H1 (cell line): ENCODE data around the gene ZBTB20. TPM values are rescaled to one million over a fixed set of nuclear protein-coding genes. Genes with fewer than 3 reads are reported as not detected.

ENCODE experiments used
- CTCF ChIA-PET: fragments of 300-600 bp; sonication (Branson Sonifier 250); formaldehyde crosslinking; loops from one replicate; lab custom pipeline; 2021; ENCODE audit not compliant: partially characterized antibody; lab: Charles Lee
- POLR2A ChIA-PET: fragments of 300-600 bp; sonication (Branson Sonifier 250); formaldehyde crosslinking; loops from one replicate; lab custom pipeline; 2021; ENCODE audit warnings: inconsistent platforms; ENCODE audit not compliant: partially characterized antibody; lab: Charles Lee
- DNase-seq, 2 experiments: peaks; one replicate each; pipeline versions ENCODE4 v3.0.0 to v3.0.0-alpha.2; 2010 to 2022; ENCODE audit warnings: low spot score in 2 of 2, low read depth in 1 of 2, mixed read lengths in 1 of 2
- FAIRE-seq: peaks from 2 replicates; lab custom pipeline; 2011; peaks lifted over from hg19 to GRCh38; lab: Jason Lieb, UNC
- H2AFZ ChIP-seq: 2 replicates; pipeline ENCODE4 v1.8.1; 2012; ENCODE audit warnings: low read length, inconsistent platforms
- H2AK5ac ChIP-seq: 2 replicates; pipeline ENCODE4 v1.6.1; 2013; ENCODE audit warnings: low read depth, low read length
- H2BK120ac ChIP-seq: replicated peaks from 2 replicates; pipeline ENCODE3; 2013; ENCODE audit warnings: low read depth, low read length, inconsistent platforms
- H2BK12ac ChIP-seq: 2 replicates; pipeline ENCODE4 v1.6.1; 2013; ENCODE audit warnings: low read depth, low read length
- H2BK15ac ChIP-seq: 2 replicates; pipeline ENCODE4 v1.6.1; 2013; ENCODE audit warnings: low read length
- H2BK20ac ChIP-seq: 2 replicates; pipeline ENCODE4 v1.6.1; 2013; ENCODE audit warnings: low read length
- H2BK5ac ChIP-seq: 2 replicates; pipeline ENCODE4 v1.6.1; 2013; ENCODE audit warnings: low read depth, low read length
- H3K14ac ChIP-seq: 2 replicates; pipeline ENCODE4 v1.6.1; 2013; ENCODE audit warnings: inconsistent platforms; ENCODE audit not compliant: insufficient read length
- H3K18ac ChIP-seq: 2 replicates; pipeline ENCODE4 v1.6.1; 2013; ENCODE audit warnings: low read length; ENCODE audit errors: extremely low read depth
- H3K23ac ChIP-seq: 2 replicates; pipeline ENCODE4 v1.6.1; 2013; ENCODE audit warnings: inconsistent platforms; ENCODE audit not compliant: insufficient read length
- H3K23me2 ChIP-seq: 2 replicates; pipeline ENCODE4 v1.6.1; 2013; ENCODE audit warnings: low read depth, low read length
- H3K27ac ChIP-seq: 2 replicates; pipeline ENCODE4 v1.6.1; 2011; ENCODE audit warnings: low read depth, low read length, inconsistent platforms
- H3K27me3 ChIP-seq, 4 experiments: replicated peaks in 1 of 4; 1 replicate in 1 of 4; 2 replicates in 3 of 4; pipeline versions ENCODE4 v1.6.1 to v1.8.1; 2011 to 2013; ENCODE audit warnings: low read length in 3 of 4, mild to moderate bottlenecking in 3 of 4, inconsistent platforms in 2 of 4, mixed read lengths in 2 of 4, moderate library complexity in 1 of 4; ENCODE audit not compliant: control insufficient read depth in 3 of 4, insufficient read depth in 3 of 4; ENCODE audit errors: extremely low read depth in 1 of 4
- H3K36me3 ChIP-seq, 4 experiments: 2 replicates each; pipeline versions ENCODE4 v1.6.1 to v1.8.1; 2011 to 2013; ENCODE audit warnings: mild to moderate bottlenecking in 4 of 4, low read length in 3 of 4, moderate library complexity in 2 of 4, control low read depth in 1 of 4, inconsistent platforms in 1 of 4; ENCODE audit not compliant: insufficient read depth in 4 of 4, control insufficient read depth in 2 of 4
- H3K4ac ChIP-seq: replicated peaks from 2 replicates; pipeline ENCODE3; 2013; ENCODE audit warnings: low read length, low read depth, mixed read lengths, inconsistent platforms; ENCODE audit not compliant: insufficient read length
- H3K4me1 ChIP-seq, 4 experiments: replicated peaks in 1 of 4; 1 replicate in 1 of 4; 2 replicates in 3 of 4; pipeline versions ENCODE4 v1.6.1 to v1.8.1; 2011 to 2013; ENCODE audit warnings: low read length in 3 of 4, inconsistent platforms in 2 of 4, mixed read lengths in 1 of 4; ENCODE audit not compliant: insufficient read depth in 4 of 4, control insufficient read depth in 3 of 4
- H3K4me2 ChIP-seq, 2 experiments: 2 replicates each; pipeline versions ENCODE4 v1.6.1 to v1.8.1; 2011 to 2013; ENCODE audit warnings: low read depth in 2 of 2, low read length in 2 of 2, control low read depth in 1 of 2, inconsistent platforms in 1 of 2, mild to moderate bottlenecking in 1 of 2; ENCODE audit not compliant: insufficient read depth in 1 of 2
- H3K4me3 ChIP-seq, 4 experiments: fragments of 200-600, 300-600 bp in 1 of 4; sonication (generic), shearing (Covaris generic), sonication (Bioruptor Twin) in 1 of 4; 2 replicates each; pipeline versions ENCODE4 v1.5.1 to v1.8.1; 2011 to 2016; ENCODE audit warnings: low read length in 4 of 4, low read depth in 3 of 4, control low read depth in 2 of 4, inconsistent platforms in 2 of 4, mild to moderate bottlenecking in 2 of 4, mixed read lengths in 1 of 4, moderate library complexity in 1 of 4; ENCODE audit not compliant: insufficient read depth in 2 of 4; ENCODE audit errors: extremely low read depth in 1 of 4
- H3K56ac ChIP-seq: replicated peaks from 2 replicates; pipeline ENCODE3; 2013; ENCODE audit warnings: low read depth, mild to moderate bottlenecking, mixed read lengths, low read length, inconsistent platforms; ENCODE audit not compliant: insufficient read length
- H3K79me1 ChIP-seq: 2 replicates; pipeline ENCODE4 v1.6.1; 2013; ENCODE audit warnings: low read depth, low read length, control low read depth
- H3K79me2 ChIP-seq, 2 experiments: 2 replicates each; pipeline versions ENCODE4 v1.6.1 to v1.8.1; 2012 to 2013; ENCODE audit warnings: low read length in 2 of 2, mild to moderate bottlenecking in 2 of 2, inconsistent platforms in 1 of 2; ENCODE audit not compliant: insufficient read depth in 2 of 2, control insufficient read depth in 1 of 2
- H3K9ac ChIP-seq, 4 experiments: replicated peaks in 1 of 4; 1 replicate in 1 of 4; 2 replicates in 3 of 4; pipeline versions ENCODE4 v1.6.1 to v1.8.1; 2011 to 2013; ENCODE audit warnings: low read depth in 3 of 4, low read length in 3 of 4, control low read depth in 2 of 4, mild to moderate bottlenecking in 2 of 4, moderate library complexity in 2 of 4, inconsistent platforms in 1 of 4; ENCODE audit errors: extremely low read depth in 1 of 4
- H3K9me3 ChIP-seq, 2 experiments: 2 replicates each; pipeline versions ENCODE4 v1.6.1 to v1.8.1; 2012 to 2013; ENCODE audit warnings: mild to moderate bottlenecking in 2 of 2, moderate library complexity in 2 of 2, control low read depth in 1 of 2, inconsistent platforms in 1 of 2, low read depth in 1 of 2, low read length in 1 of 2, mixed read lengths in 1 of 2; ENCODE audit not compliant: insufficient read depth in 2 of 2
- H4K20me1 ChIP-seq, 2 experiments: replicated peaks in 1 of 2; 2 replicates each; pipeline versions ENCODE3 to v1.8.1; 2011 to 2013; ENCODE audit warnings: inconsistent platforms in 2 of 2, low read length in 2 of 2, mild to moderate bottlenecking in 1 of 2; ENCODE audit not compliant: insufficient read depth in 2 of 2, control insufficient read depth in 1 of 2
- H4K5ac ChIP-seq: 2 replicates; pipeline ENCODE4 v1.6.1; 2013; ENCODE audit warnings: low read length, low read depth, mixed read lengths, inconsistent platforms; ENCODE audit not compliant: insufficient read length
- H4K8ac ChIP-seq: 2 replicates; pipeline ENCODE4 v1.8.0; 2013; ENCODE audit warnings: mild to moderate bottlenecking, moderate library complexity, low read length, inconsistent platforms; ENCODE audit not compliant: insufficient read depth; ENCODE audit errors: extremely low read depth
- H4K91ac ChIP-seq: replicated peaks from 2 replicates; pipeline ENCODE3; 2013; ENCODE audit warnings: low read length, mixed read lengths, inconsistent platforms; ENCODE audit not compliant: insufficient read length
- CHD2 ChIP-seq: IDR thresholded peaks from 2 replicates; pipeline ENCODE4 v1.6.1; 2012; ENCODE audit warnings: low read length, improper control_type of control experiment
- CTCF ChIP-seq, 3 experiments: IDR thresholded peaks; 1 replicate in 2 of 3; 2 replicates in 1 of 3; pipeline versions ENCODE4 v1.5.1 to v1.6.1; 2011; ENCODE audit warnings: low read length in 3 of 3, mild to moderate bottlenecking in 3 of 3, inconsistent platforms in 2 of 3, low read depth in 1 of 3, moderate library complexity in 1 of 3; ENCODE audit not compliant: insufficient read depth in 1 of 3; ENCODE audit errors: control extremely low read depth in 1 of 3
- EZH2 ChIP-seq: fragments of 200-600 bp; sonication (generic); IDR thresholded peaks from 2 replicates; pipeline ENCODE4 v1.7.1; 2012; ENCODE audit warnings: low read depth, mild to moderate bottlenecking, moderate library complexity, low read length, inconsistent platforms; ENCODE audit not compliant: severe bottlenecking
- GTF2F1 ChIP-seq: IDR thresholded peaks from 2 replicates; pipeline ENCODE4 v1.6.1; 2012; ENCODE audit warnings: low read depth, low read length, improper control_type of control experiment, borderline replicate concordance
- SAP30 ChIP-seq: fragments of 300-600 bp; sonication (generic); IDR thresholded peaks from 2 replicates; pipeline ENCODE4 v1.7.1; 2012; ENCODE audit warnings: low read length, moderate library complexity, mild to moderate bottlenecking, inconsistent platforms; ENCODE audit not compliant: insufficient read depth, insufficient replicate concordance
- SP1 ChIP-seq: IDR thresholded peaks from 2 replicates; pipeline ENCODE4 v1.6.1; 2011; ENCODE audit warnings: low read depth, low read length
- TBP ChIP-seq: IDR thresholded peaks from 2 replicates; pipeline ENCODE4 v1.6.1; 2011; ENCODE audit warnings: low read depth, low read length, improper control_type of control experiment
- USF2 ChIP-seq: IDR thresholded peaks from 2 replicates; pipeline ENCODE4 v1.6.1; 2011; ENCODE audit warnings: low read length, improper control_type of control experiment
- WGBS, 2 experiments: shearing (Covaris generic) in 1 of 2; methylation state at CpG; one replicate each; pipeline versions ENCODE4 v1.1.6 to v1.1.7; 2013 to 2015; ENCODE audit warnings: low lambda C conversion rate in 2 of 2, mixed read lengths in 2 of 2, inconsistent platforms in 1 of 2, low coverage in 1 of 2, missing lambda C conversion rate in 1 of 2; ENCODE audit not compliant: insufficient replicate concordance in 2 of 2, insufficient coverage in 1 of 2, insufficient read length in 1 of 2; ENCODE audit errors: extremely low coverage in 1 of 2, missing lambda C conversion rate in 1 of 2; 5-methylcytosine and 5-hydroxymethylcytosine counted together
- polyA plus RNA-seq, 7 experiments: library from polyadenylated mRNA; depleted of rRNA in 3 of 7; stranded (reverse) in 5 of 7; unstranded in 2 of 7; fragments of >200 nt in 5 of 7; fragments of 200-250 nt in 2 of 7; gene quantifications; 1 replicate in 5 of 7; 2 replicates in 1 of 7; 4 replicates in 1 of 7; pipeline versions ENCODE4 v1.2.1 to v1.2.3, GENCODE V29; 2011 to 2013; ENCODE audit warnings: missing spikeins in 2 of 7, mixed read lengths in 2 of 7
- total RNA-seq: library from RNA; stranded (reverse); fragmentation: NEBNext Ultra II Directional; extraction: Animal tissue kit (Norgen Biotek cat#: 25700); gene quantifications from 2 replicates; pipeline ENCODE4 v1.2.1, GENCODE V29; 2021

Gene ZBTB20
- total and polyA plus RNA-seq, 2 of the 8 experiments (the other 6 are each of a cell fraction or from before 2014, with no cell fraction given) = 0.35 to 1.3 TPM

GRCh38 chr3:115018694-115019093 is 128.4 kb downstream of the ZBTB20 start:
- Histone ChIP-seq H4K8ac (no peak overlapping the region), H3K4ac (no peak overlapping the region), H3K14ac (no peak overlapping the region), H3K4me2 (no peak overlapping the region), H2BK15ac (no peak overlapping the region), H2AFZ (no peak overlapping the region), H2BK20ac (no peak overlapping the region), H3K36me3 (no peaks in the 10 kb centered on the region), H3K9me3 (no peaks in the 10 kb centered on the region), H3K9ac (no peak overlapping the region), H2BK5ac (no peak overlapping the region), H3K18ac (no peak overlapping the region), H3K4me1 (no peaks in the 10 kb centered on the region), H2AK5ac (no peak overlapping the region), H4K91ac (no peak overlapping the region), H3K27ac (no peak overlapping the region), H3K23ac (no peak overlapping the region), H3K27me3 (no peaks in the 10 kb centered on the region), H4K5ac (no peak overlapping the region), H3K79me1 (no peaks in the 10 kb centered on the region), H3K4me3 (no peak overlapping the region), H3K23me2 (no peaks in the 10 kb centered on the region), H4K20me1 (no peaks in the 10 kb centered on the region), H2BK12ac (no peak overlapping the region), H3K79me2 (no peaks in the 10 kb centered on the region), H3K56ac (no peak overlapping the region), H2BK120ac (no peak overlapping the region)
- CTCF ChIA-PET = no interaction called here
- WGBS, 2 experiments = 88% methylated on average over 2 of the region's 2 CpGs; no CpG with 5 or more reads in 1 of the 2 experiments
- DNase-seq (no peak), FAIRE-seq (no peak)
- POLR2A ChIA-PET = no interaction called here
- TF ChIP-seq USF2 (no peak), SAP30 (no peak), GTF2F1 (no peak), SP1 (no peak), EZH2 (no peak), TBP (no peak), CTCF (IDR thresholded peaks at IDR 0.05; ENCODE audit: control extremely low read depth in 1 of 3, insufficient read depth in 1 of 3, low read depth in 1 of 3, low read length in 3 of 3) (no peak), CHD2 (no peak)
